ENCODE data around the gene MTSS2. TPM values are rescaled to one million over a fixed set of nuclear protein-coding genes. Genes with fewer than 3 reads are reported as not detected.

The MTSS2 gene
- total RNA-seq, 3 donors from 2014 or later (not counting 1 experiment from before 2014, with no cell fraction given) = 3.8 to 8.8 (median 4.4) TPM

GRCh38 chr16:70715055-70715858 is 29.4 kb upstream of the MTSS2 start:
- WGBS (ENCODE audit: insufficient coverage) = 86% methylated on average over 22 of the region's 23 CpGs
- H3K27ac Mint-ChIP-seq = no peak overlapping the region

DNA sequence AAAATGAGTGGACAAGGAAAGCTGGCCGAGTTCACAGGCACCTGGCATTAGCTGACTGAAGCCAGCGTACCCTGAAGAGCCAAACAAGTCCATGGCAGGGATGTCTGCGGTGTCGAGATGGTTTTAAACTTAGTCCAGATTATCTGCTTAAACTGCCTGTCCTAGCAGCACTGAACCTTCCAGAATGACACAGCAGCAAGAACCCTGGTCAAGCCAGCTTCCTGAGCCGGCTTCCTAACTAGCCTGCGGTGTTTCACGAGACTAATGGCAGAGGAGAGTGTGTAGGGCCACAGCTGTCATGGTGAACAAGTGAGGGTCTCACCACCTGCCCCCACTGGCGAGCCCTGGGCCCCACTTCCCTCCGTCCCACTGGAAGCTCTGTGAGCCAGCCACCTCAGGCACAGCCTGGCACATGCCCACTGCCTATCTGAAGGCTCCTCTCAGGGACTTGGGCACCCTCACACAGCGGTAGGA is 28.8 kb upstream of the MTSS2 start:
- no peak for ATAC-seq
- no peak overlapping the region for H3K27ac Mint-ChIP-seq

More at GRCh38 chr16:70715055-70715858, 29.4 kb upstream of the MTSS2 start:
- intact Hi-C loops (cut with micrococcal nuclease) = no loop called here
- Histone ChIP-seq H3K4me3 (ENCODE audit: low read length) (no peak overlapping the region), H3K36me3 (ENCODE audit: control insufficient read depth, insufficient read depth, low read length) (peaks cover 3% of the 10 kb centered on the region), H3K27ac (ENCODE audit: low read length) (no peak overlapping the region), H3K4me1 (ENCODE audit: control insufficient read depth, insufficient read depth, low read length) (no peaks in the 10 kb centered on the region), H3K9me3 (ENCODE audit: control insufficient read depth, insufficient read depth, low read length) (no peaks in the 10 kb centered on the region), H3K27me3 (ENCODE audit: control insufficient read depth, insufficient read depth, low read length) (no peaks in the 10 kb centered on the region)
- Mint-ChIP-seq H3K9me3 (no peaks in the 10 kb centered on the region), H3K4me3 (no peak overlapping the region), H3K36me3 (peaks cover 4% of the 10 kb centered on the region), H3K4me1 (peaks cover 0 to 4% of the 10 kb centered on the region in 2 donors), H3K27me3 (ENCODE audit: low read depth in 2 of 2) (no peaks in the 10 kb centered on the region)
- TF ChIP-seq, protein P1, sequence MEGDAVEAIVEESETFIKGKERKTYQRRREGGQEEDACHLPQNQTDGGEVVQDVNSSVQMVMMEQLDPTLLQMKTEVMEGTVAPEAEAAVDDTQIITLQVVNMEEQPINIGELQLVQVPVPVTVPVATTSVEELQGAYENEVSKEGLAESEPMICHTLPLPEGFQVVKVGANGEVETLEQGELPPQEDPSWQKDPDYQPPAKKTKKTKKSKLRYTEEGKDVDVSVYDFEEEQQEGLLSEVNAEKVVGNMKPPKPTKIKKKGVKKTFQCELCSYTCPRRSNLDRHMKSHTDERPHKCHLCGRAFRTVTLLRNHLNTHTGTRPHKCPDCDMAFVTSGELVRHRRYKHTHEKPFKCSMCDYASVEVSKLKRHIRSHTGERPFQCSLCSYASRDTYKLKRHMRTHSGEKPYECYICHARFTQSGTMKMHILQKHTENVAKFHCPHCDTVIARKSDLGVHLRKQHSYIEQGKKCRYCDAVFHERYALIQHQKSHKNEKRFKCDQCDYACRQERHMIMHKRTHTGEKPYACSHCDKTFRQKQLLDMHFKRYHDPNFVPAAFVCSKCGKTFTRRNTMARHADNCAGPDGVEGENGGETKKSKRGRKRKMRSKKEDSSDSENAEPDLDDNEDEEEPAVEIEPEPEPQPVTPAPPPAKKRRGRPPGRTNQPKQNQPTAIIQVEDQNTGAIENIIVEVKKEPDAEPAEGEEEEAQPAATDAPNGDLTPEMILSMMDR (IDR thresholded peaks at IDR 0.05) = no peak
- ATAC-seq = no peak
- no peak for DNase-seq

DNA sequence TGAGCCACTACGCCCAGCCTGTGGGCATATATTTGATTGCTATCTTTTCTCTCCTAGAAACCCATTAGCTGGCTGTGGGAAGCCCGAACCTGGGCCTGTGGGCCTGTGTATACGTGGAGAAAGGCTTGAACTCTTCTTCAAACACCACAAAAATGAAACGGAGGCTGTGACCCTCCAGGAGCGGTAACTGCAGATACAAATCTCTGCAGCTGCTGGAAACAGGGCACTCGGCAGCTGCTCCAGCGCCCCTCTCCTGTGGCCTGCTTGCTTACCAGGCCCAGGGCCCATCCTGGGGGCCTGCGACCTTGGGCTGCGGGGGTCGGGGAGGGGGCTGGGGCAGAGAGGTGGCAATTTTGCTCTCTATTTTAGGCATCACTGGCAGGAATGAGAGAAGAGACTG is 28.0 kb upstream of the MTSS2 start:
- no peaks in the 10 kb centered on the region for H3K36me3 Mint-ChIP-seq
- intact Hi-C loops (cut with micrococcal nuclease) = no loop called here
- peaks cover 0 to 4% of the 10 kb centered on the region in 2 donors for H3K4me1 Mint-ChIP-seq
- H3K4me3 ChIP-seq (ENCODE audit: low read length) = no peak overlapping the region
- WGBS (ENCODE audit: insufficient coverage) = 78% methylated on average over 7 of the region's 10 CpGs
- DNase-seq = no peak
- TF ChIP-seq, protein P1 (IDR thresholded peaks at IDR 0.05) = no peak
- no peaks in the 10 kb centered on the region for H3K36me3 ChIP-seq (ENCODE audit: control insufficient read depth, insufficient read depth, low read length)
- H3K27ac ChIP-seq (ENCODE audit: low read length) = no peak overlapping the region
- no peaks in the 10 kb centered on the region for H3K27me3 ChIP-seq (ENCODE audit: control insufficient read depth, insufficient read depth, low read length)
- no peak overlapping the region for H3K27ac Mint-ChIP-seq
- no peak for ATAC-seq
- H3K27me3 Mint-ChIP-seq (ENCODE audit: low read depth in 2 of 2) = no peaks in the 10 kb centered on the region
- no peaks in the 10 kb centered on the region for H3K9me3 Mint-ChIP-seq
- no peak overlapping the region for H3K4me3 Mint-ChIP-seq
- H3K9me3 ChIP-seq (ENCODE audit: control insufficient read depth, insufficient read depth, low read length) = no peaks in the 10 kb centered on the region
- H3K4me1 ChIP-seq (ENCODE audit: control insufficient read depth, insufficient read depth, low read length) = no peaks in the 10 kb centered on the region

More for the DNA sequence above, 28.8 kb upstream of the MTSS2 start:
- H3K9me3 Mint-ChIP-seq = no peaks in the 10 kb centered on the region
- peaks cover 0 to 4% of the 10 kb centered on the region in 2 donors for H3K4me1 Mint-ChIP-seq
- no peaks in the 10 kb centered on the region for H3K36me3 ChIP-seq (ENCODE audit: control insufficient read depth, insufficient read depth, low read length)
- no peaks in the 10 kb centered on the region for H3K36me3 Mint-ChIP-seq
- intact Hi-C loops (cut with micrococcal nuclease) = no loop called here
- TF ChIP-seq, protein P1 (IDR thresholded peaks at IDR 0.05) = no peak
- DNase-seq = no peak
- no peak overlapping the region for H3K4me3 Mint-ChIP-seq
- 72% methylated on average over 10 of the region's 10 CpGs for WGBS (ENCODE audit: insufficient coverage)
- H3K4me1 ChIP-seq (ENCODE audit: control insufficient read depth, insufficient read depth, low read length) = no peaks in the 10 kb centered on the region
- no peaks in the 10 kb centered on the region for H3K9me3 ChIP-seq (ENCODE audit: control insufficient read depth, insufficient read depth, low read length)
- H3K27me3 ChIP-seq (ENCODE audit: control insufficient read depth, insufficient read depth, low read length) = no peaks in the 10 kb centered on the region
- H3K27ac ChIP-seq (ENCODE audit: low read length) = no peak overlapping the region
- H3K4me3 ChIP-seq (ENCODE audit: low read length) = no peak overlapping the region
- H3K27me3 Mint-ChIP-seq (ENCODE audit: low read depth in 2 of 2) = no peaks in the 10 kb centered on the region
